ENCODE results near the gene GET4.

The GET4 gene

DNA sequence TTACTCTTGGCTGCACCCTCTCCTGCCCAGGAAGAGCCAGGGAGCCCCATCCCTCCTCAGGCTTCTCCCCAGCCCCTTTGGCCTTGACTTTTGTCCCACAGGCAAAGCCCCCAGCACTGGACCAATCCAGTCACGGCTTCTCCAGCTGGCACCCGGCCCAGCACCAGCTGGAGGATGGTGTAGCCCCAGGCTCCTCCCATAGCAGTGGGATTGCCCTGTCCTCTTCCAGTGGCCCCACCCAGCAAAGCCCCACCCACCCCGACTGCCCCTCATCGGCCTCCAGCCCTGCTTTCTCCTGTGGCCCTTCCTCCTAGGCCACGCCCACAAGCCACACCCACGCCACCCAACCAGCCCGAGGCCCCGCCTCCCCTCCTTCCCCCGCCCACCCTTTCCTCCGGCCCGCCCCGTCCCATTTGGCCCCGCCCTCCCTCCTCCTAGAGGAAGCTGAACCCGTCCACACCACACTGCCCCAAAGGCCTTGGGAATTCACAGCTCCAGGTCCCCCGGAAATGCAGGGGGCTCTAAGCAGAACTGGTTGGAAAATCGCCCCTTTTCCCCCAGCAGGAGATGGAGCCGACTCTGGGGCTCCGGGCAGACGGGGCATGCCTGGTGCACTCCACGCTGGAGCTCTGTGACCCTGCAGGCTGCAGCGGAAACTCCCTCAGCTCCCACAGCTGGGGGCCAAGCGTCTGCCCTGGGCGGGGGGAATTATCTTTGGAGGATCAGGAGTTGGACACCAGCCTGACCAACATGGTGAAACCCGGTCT lies 25.2 kb downstream of the GET4 start:
- DNase-seq = peak; percentile 47 to 76

GRCh38 chr7:902996-903395 lies 26.6 kb downstream of the GET4 start:
- DNase-seq = no peak

- no peak for DNase-seq
Observed at GRCh38 chr7:903921-904755, 27.8 kb downstream of the GET4 start.

GRCh38 chr7:904847-905246 lies 28.5 kb downstream of the GET4 start:
- no peak for DNase-seq

GRCh38 chr7:906776-907157 lies 30.4 kb downstream of the GET4 start:
- DNase-seq = no peak

DNA sequence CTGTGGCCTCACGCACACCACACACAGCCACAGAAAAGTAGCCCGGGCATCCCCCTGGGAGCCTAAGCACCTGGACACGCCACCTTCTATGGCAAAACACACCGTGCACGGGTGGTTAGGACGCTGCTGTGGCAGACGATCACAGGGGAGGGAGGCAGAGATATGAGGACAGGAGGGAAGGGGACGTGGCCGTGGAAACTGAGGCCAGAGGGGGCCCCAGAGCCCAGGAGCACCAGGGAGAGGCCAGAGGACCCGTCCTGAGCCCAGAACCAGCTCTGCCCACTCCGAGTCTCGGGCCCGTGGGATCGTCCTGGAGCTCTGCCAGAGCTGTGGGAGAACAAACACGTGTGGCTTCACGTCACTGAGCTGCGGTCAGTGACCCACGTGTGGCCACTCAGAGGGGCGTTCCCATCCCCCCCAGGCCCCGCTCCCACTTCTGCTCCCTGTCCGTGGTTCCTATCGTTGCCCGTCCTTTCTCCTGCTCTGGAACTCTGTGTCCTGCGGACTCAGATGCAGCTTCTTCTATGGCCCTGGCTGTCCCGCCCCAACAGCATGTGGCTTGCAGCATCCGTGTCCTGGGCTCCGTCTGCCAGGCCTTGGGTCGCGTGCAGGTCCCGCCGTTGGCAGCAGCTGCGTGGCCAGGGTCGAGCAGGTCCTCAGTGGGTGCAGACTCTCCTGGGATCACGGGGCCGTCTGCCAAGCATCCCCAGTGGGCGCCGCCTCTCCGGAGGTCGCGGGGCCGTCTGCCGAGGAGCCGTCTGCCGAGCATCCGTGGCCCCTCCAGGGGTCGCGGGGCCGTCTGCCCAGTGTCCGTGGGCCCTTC lies 31.0 kb downstream of the GET4 start:
- peak in 1 of 2 donors; percentile 27 for DNase-seq

- DNase-seq = no peak
Observed at GRCh38 chr7:908159-908581, 31.8 kb downstream of the GET4 start.

DNA sequence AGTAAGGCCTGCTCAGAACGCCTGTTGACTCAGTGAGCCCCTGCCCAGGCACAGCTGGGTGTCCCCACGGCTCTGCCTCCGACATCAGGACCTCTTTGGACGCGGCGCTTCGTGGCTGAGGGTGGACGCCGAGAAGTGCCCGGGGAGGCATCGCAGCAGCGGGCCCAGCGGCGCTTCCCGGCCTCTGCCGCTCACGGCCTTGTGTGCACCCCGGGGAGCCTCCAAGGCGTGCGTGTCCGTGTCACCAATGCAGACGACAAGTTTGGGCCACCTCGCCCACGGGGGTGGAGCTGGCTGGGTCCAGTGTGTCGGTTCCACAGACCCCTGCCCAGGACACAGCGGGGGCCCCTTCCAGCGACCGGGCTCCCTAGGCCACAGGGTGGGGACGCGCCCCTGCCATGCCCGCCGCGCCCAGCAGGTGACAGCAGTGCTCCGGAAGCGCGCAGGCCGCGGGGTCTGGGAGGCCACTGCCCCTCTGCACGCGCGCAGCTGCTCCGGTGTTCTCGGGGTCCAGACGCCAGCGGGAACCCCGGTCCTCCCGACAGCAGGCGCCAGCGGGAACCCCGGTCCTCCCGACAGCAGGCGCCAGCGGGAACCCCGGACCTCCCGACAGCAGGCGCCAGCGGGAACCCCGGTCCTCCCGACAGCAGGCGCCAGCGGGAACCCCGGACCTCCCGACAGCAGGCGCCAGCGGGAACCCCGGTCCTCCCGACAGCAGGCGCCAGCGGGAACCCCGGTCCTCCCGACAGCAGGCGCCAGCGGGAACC lies 32.4 kb downstream of the GET4 start:
- DNase-seq = peak; percentile 69 to 70

DNA sequence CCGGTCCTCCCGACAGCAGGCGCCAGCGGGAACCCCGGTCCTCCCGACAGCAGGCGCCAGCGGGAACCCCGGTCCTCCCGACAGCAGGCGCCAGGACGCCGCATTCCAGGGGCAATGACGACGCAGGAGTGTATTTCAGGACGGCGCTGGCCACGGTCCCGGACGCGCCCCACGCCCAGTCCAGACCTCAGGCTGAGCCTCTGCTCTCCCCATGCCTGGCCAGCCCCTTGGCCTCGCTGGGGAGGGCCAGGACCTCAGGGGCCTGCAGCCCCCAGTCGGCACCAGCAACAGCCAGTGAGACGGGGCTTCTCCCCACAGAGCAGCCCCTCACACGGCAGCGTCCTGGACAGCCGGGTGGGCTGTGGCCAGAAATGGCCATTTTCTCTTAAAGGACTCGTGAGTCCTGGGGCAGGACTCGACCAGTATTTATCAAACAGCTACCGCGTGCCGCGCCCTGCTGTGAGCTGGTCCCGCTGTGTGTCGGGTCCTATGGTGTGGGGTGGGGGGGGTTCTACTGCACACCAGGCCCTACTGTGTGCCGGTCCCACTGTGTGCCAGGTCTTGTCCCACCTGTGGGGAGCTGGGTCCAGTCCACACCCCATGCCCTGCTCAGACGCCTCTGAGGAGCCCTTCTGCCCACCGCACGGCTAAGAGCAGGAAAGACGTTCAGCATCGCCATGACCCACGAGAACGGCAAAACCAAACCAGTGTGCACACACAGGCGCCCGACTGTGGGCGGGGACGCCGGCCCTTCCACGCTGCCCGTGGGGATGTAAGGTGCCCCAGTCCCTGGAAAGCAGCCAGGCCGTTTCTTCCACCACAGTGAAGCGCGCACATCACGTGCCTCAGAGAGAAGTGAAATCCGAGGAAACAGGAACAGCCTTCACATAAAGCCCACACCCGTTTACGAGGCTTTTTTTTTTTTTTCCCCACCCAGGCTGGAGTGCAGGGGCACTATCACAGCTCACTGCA lies 33.3 kb downstream of the GET4 start:
- DNase-seq = peak; percentile 36 to 81

- DNase-seq = no peak
Observed at GRCh38 chr7:910441-910861, 34.1 kb downstream of the GET4 start.

GRCh38 chr7:910931-911431 lies 34.6 kb downstream of the GET4 start:
- DNase-seq = no peak

- DNase-seq = no peak
Observed at GRCh38 chr7:911791-912480, 35.6 kb downstream of the GET4 start.

- DNase-seq = no peak
Observed at GRCh38 chr7:913736-914520, 37.6 kb downstream of the GET4 start.

DNA sequence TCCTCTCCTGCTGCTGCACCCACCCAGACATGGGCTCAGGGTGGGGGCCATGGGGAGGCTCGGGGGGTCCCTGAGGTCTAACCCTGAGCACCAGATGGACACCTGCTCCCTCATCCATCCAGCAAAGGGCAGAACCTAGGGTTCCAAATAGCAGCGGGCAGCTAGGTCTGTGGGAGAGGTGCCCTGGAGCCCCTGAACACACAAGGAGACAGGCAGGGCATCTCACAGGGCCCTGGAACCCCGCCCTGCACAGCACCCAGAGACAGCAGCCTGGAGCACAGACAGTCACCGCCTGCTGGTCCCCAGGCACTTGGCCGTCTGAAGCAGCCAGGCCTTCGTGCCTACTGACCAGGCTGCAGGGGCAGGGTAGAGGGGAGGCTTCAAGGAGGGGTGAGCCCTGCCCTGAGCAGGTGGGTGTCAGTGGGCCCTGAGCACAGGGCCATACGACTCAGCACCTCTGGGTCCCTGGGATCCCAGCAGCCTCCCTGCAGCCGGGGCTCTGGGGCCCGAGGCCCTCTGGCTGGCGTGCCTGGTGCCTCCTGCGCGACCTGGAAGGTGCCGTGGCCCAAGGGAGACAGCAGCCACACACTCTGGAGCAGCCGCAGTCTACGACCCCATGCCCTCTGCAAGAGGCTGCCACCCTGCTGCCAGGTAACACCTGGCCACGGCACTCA lies 38.3 kb downstream of the GET4 start:
- no peak for DNase-seq

DNA sequence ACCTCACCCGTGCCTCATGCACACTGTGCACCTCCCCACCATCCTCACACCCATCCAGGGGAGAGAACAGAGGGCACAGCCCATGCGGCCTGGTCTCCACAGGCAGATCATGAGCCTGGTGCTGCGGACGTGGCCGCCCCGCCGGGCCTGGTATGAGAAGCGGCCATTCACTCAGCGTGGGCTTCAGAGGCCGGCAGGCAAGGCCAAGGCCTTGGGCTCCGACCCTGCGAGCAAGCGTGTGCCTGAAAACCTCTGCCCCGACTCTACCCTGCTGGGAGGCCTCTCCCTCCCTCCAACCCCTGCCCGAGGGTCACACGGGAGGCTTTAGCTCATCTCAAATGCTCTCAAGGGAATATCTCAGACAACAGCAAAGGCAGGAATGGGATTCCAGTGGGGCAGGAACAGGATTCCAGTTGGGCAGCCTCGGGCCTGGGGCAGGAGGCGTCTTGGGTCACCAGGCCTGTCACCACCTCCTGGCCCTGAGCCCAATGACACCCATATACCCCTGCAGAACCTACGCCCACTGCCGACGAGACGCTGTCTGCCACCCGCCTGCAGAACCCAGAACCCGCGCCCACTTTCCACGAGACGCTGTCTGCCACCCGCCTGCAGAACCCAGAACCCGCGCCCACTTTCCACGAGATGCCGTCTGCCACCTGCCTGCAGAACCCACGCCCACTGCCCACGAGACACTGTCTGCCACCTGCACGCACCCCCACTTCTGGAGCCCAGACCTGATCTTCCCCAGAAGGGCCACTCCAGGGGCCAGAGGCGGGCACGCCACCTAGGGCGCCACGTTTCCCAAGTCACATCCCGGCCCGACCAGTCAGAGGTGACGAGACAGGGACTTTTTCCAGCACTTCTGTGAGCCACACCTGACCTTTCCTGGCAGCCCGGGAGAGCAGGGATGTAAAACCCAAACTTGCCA lies 39.2 kb downstream of the GET4 start:
- no peak for DNase-seq

- DNase-seq = no peak
Observed at GRCh38 chr7:916291-916941, 40.1 kb downstream of the GET4 start.
